Type B pancreatic cell (in vitro differentiated cells): ENCODE data around the gene ALDH3A2. TPM values are rescaled to one million over a fixed set of nuclear protein-coding genes. Genes with fewer than 3 reads are reported as not detected.

Source experiments
- DNase-seq: peaks from one replicate; pipeline ENCODE4 v3.0.0; 2021; ENCODE audit warnings: mixed read lengths; ENCODE audit not compliant: unreplicated experiment; ENCODE audit errors: extremely low spot score
- H3K27ac Mint-ChIP-seq: 2 replicates; pipeline ENCODE4 v1.8.0; 2021; ENCODE audit warnings: mild to moderate bottlenecking, mixed read lengths
- H3K27me3 Mint-ChIP-seq: 2 replicates; pipeline ENCODE4 v1.8.0; 2021; ENCODE audit warnings: mixed read lengths
- H3K36me3 Mint-ChIP-seq: 2 replicates; pipeline ENCODE4 v1.8.0; 2021; ENCODE audit warnings: mixed read lengths
- H3K4me1 Mint-ChIP-seq: one replicate; pipeline ENCODE4 v1.8.0; 2021; ENCODE audit warnings: mixed read lengths; ENCODE audit not compliant: unreplicated experiment
- H3K4me3 Mint-ChIP-seq: 2 replicates; pipeline ENCODE4 v1.8.0; 2021; ENCODE audit warnings: mild to moderate bottlenecking, mixed read lengths
- H3K9me3 Mint-ChIP-seq: 2 replicates; pipeline ENCODE4 v1.8.0; 2021; ENCODE audit warnings: mixed read lengths
- total RNA-seq: library from RNA; stranded (reverse); gene quantifications from 2 replicates; pipeline ENCODE4 v1.2.1, GENCODE V29; 2021; ENCODE audit warnings: low replicate concordance
- TF ChIP-seq, protein P1 (sequence below): fragments of 200-600 bp; sonication (generic); conservative IDR thresholded peaks from 2 replicates; pipeline ENCODE4 v1.5.0; 2021; ENCODE audit warnings: antibody characterized with exemption, mild to moderate bottlenecking

Gene ALDH3A2
- total RNA-seq, 1 donor from 2014 or later: 69.8 TPM

DNA sequence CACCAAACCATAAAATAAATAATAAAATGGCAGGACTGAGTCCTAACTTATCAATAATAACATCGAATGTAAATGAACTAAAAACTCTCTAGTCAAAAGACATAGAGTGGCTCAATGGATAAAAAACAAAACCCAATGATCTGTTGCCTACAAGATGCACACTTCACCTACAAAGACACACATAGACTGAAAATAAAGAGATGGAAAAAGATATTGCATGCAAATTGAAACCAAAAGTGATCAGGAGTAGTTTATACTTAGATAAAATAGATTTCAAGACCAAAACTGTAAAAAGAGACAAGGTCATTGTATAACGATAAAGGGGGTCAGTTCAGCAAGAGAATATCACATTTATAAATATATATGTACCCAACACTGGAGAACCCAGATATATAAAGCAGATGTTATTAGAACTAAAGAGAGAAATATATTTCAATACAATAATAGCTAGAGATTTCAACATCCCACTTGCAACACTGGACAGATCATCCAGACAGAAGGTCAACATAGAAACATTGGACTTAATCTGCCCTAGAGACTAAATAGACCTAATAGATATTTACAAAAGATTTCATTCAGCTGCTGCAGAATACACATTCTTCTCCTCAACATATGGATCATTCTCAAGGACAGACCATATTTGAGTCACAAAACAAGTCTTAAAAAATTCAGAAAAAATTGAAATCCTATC lies 38.0 kb downstream of the ALDH3A2 start:
- Mint-ChIP-seq H3K9me3 (peaks cover 4% of the 10 kb centered on the region), H3K4me3 (no peak overlapping the region)

DNA sequence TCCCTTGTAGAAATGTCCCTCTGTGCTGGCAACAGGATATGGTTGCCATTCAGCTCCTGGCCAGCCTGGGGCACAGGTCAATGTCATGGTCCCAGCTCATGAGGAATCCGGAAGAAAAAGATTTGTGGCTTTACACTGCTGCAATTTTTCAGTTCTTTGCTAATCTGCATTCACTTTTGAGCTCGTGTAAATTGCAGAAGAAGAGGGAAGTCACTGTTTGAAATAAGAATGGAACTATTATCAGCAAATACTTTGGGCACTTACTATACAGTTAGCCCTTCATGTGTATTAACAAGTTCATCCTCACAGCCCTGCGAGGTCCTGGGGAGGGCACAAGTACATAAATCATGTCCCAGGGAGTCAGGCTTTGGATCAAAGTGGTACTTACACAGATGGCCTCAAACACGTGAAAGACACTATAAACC lies 53.7 kb downstream of the ALDH3A2 start:
- Mint-ChIP-seq H3K36me3 (no peaks in the 10 kb centered on the region), H3K9me3 (no peaks in the 10 kb centered on the region), H3K27ac (no peak overlapping the region), H3K27me3 (no peaks in the 10 kb centered on the region), H3K4me1 (peaks cover 18% of the 10 kb centered on the region), H3K4me3 (no peak overlapping the region)
- no peak for DNase-seq
- TF ChIP-seq, protein P1, sequence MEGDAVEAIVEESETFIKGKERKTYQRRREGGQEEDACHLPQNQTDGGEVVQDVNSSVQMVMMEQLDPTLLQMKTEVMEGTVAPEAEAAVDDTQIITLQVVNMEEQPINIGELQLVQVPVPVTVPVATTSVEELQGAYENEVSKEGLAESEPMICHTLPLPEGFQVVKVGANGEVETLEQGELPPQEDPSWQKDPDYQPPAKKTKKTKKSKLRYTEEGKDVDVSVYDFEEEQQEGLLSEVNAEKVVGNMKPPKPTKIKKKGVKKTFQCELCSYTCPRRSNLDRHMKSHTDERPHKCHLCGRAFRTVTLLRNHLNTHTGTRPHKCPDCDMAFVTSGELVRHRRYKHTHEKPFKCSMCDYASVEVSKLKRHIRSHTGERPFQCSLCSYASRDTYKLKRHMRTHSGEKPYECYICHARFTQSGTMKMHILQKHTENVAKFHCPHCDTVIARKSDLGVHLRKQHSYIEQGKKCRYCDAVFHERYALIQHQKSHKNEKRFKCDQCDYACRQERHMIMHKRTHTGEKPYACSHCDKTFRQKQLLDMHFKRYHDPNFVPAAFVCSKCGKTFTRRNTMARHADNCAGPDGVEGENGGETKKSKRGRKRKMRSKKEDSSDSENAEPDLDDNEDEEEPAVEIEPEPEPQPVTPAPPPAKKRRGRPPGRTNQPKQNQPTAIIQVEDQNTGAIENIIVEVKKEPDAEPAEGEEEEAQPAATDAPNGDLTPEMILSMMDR: no peak

More for the DNA sequence above, 38.0 kb downstream of the ALDH3A2 start:
- H3K27ac Mint-ChIP-seq: no peak overlapping the region
- no peaks in the 10 kb centered on the region for H3K4me1 Mint-ChIP-seq
- TF ChIP-seq, protein P1: no peak
- no peak for DNase-seq
- peaks cover 7% of the 10 kb centered on the region for H3K36me3 Mint-ChIP-seq
- no peaks in the 10 kb centered on the region for H3K27me3 Mint-ChIP-seq

DNA sequence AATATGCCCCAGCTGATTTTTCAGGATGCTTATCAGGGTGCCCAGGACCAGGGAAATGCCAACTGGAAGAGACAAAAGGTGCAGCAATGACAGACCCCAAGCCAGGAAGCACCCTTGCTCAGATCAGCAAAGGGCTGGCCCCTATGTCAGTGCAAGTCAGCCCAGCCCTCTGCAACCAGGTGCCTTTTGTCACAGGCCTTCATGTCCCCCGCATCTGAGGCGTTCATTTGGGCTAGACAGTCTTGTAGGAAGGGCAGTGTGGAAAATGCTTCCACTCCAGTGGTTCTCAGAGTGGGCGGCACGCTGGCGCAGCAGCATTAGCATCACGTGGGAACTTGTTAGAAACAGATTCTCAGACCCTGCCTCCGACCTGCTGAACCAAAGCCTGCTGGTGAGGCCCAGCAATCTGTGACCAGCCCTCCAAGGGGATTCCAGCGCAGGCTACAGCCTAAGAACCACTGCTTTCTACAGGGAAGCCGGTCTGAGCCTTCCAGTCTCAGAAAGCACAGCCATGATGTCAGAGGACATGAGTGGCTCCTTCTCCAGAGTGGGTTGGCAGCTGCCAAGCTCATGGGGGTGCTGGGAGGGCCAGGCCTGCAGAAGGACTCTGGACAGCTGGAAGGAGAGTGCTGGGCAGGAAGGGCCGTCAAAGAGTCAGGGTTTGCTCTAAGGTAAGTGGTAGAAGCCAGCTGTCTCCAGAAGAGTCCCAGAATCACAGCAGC lies 54.7 kb downstream of the ALDH3A2 start:
- H3K4me1 Mint-ChIP-seq: peaks cover 18% of the 10 kb centered on the region
- H3K36me3 Mint-ChIP-seq: no peaks in the 10 kb centered on the region
- DNase-seq: no peak
- TF ChIP-seq, protein P1: no peak
- no peak overlapping the region for H3K4me3 Mint-ChIP-seq
- no peak overlapping the region for H3K27ac Mint-ChIP-seq
- H3K9me3 Mint-ChIP-seq: no peaks in the 10 kb centered on the region
- H3K27me3 Mint-ChIP-seq: no peaks in the 10 kb centered on the region

DNA sequence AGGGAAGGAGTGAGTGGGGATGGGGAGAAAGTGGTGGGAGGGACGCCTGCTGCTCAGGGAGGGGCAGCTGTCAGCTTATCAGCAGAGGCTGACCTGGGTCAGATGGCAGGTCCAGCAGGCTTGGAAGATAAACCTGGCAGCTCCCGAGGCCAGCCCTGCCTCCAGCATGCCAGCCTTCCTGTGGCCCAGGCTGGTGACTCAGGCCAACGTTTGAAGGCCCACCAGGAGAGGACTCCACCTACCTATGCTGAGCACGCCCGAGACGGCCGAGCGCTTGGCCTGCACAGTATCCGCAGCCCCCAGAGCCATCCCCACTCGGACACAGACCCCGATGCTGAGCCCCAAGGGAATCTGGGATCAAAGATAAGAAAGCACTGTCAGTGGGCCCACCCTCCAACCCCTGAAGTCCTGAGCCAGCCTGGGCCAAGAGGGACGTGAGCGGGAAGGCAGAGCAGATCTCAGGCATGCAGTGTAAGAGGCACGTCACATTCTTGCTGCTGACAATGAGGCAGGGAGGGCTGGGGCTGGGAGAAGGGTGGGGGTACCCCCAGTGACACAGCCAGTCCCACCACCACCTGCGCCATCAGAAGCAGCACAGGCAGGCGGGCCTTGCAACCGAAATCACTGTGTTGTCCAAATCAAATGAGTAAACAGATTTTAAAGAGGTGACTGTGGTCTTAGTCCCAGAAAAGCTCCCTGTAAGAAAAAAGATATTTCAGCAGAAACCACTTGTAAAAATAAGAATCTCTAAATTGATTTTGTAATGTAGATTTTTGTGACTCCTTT lies 55.5 kb downstream of the ALDH3A2 start:
- DNase-seq: no peak
- Mint-ChIP-seq H3K27ac (no peak overlapping the region), H3K4me1 (peaks cover 18% of the 10 kb centered on the region), H3K36me3 (no peaks in the 10 kb centered on the region), H3K4me3 (no peak overlapping the region), H3K9me3 (no peaks in the 10 kb centered on the region), H3K27me3 (no peaks in the 10 kb centered on the region)
- TF ChIP-seq, protein P1: no peak

DNA sequence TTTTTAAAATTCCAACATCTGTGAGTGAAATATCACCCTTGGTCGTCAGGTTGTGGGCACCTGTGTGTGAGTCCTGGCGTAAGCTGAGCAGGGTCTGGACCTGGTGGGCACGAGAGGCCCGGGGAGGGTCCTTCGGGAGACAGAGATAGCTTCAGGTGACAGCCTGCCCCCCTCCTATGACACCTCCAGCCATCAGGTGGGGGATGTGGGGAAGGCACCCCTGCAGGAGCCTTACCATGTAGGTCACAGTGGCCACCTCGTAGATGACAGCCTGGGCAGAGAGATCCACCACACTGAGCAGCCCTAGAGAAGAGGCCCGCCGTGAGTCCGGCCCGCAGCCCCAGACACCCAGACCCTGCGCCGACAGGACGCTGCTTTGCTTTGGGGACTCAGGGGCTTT lies 56.6 kb downstream of the ALDH3A2 start:
- Mint-ChIP-seq H3K27ac (no peak overlapping the region), H3K9me3 (no peaks in the 10 kb centered on the region), H3K36me3 (no peaks in the 10 kb centered on the region), H3K4me3 (no peak overlapping the region), H3K4me1 (peaks cover 21% of the 10 kb centered on the region), H3K27me3 (no peaks in the 10 kb centered on the region)
- TF ChIP-seq, protein P1: no peak
- no peak for DNase-seq
